ENCODE data around the gene FAM131C. TPM values are rescaled to one million over a fixed set of nuclear protein-coding genes. Genes with fewer than 3 reads are reported as not detected.

The FAM131C gene
- polyA plus RNA-seq, 3 donors, result not detected

GRCh38 chr1:16117936-16118335, 44.5 kb upstream of the FAM131C start:
- no peaks in the 10 kb centered on the region for H3K36me3 Mint-ChIP-seq
- peaks cover 0 to 5% (median 3%) of the 10 kb centered on the region in 3 donors for H3K27me3 Mint-ChIP-seq (ENCODE audit: low read depth in 3 of 3)
- H4K20me1 ChIP-seq (ENCODE audit: insufficient read depth, low read length), result no peaks in the 10 kb centered on the region
- no peak overlapping the region for H3K27ac ChIP-seq (ENCODE audit: low read depth in 1 of 2, low read length in 2 of 2)
- no peak overlapping the region for H3K9ac ChIP-seq (ENCODE audit: insufficient read depth, low read length, poor library complexity, severe bottlenecking)
- H3K27me3 ChIP-seq (ENCODE audit: control insufficient read depth in 2 of 2, insufficient read depth in 2 of 2, low read length in 2 of 2), result no peaks in the 10 kb centered on the region
- no peak overlapping the region for H3K27ac Mint-ChIP-seq
- no peak for DNase-seq
- intact Hi-C loops (cut with micrococcal nuclease), result no loop called here
- H3K4me1 ChIP-seq (ENCODE audit: control insufficient read depth in 1 of 2, insufficient read depth in 2 of 2, low read length in 2 of 2), result peaks cover 1 to 2% of the 10 kb centered on the region in 2 donors
- H3K4me1 Mint-ChIP-seq, result peaks cover 4% of the 10 kb centered on the region
- no peak for TF ChIP-seq CTCF (IDR thresholded peaks at IDR 0.05)
- no peaks in the 10 kb centered on the region for H3K36me3 ChIP-seq (replicated peaks in 1 of 2; ENCODE audit: control insufficient read depth in 1 of 2, insufficient read depth in 2 of 2, low read length in 2 of 2)
- H3K79me2 ChIP-seq (ENCODE audit: insufficient read depth, low read length), result no peaks in the 10 kb centered on the region
- H3K9me3 Mint-ChIP-seq, result no peaks in the 10 kb centered on the region
- WGBS (ENCODE audit: insufficient coverage), result 100% methylated on average over 2 of the region's 8 CpGs
- H3K4me3 ChIP-seq (replicated peaks in 1 of 3; ENCODE audit: low read depth in 2 of 3, low read length in 3 of 3), result no peak overlapping the region
- H3K4me3 Mint-ChIP-seq, result no peak overlapping the region
- H2AFZ ChIP-seq (ENCODE audit: insufficient read depth, low read depth, low read length, poor library complexity, severe bottlenecking), result no peak overlapping the region
- H3K4me2 ChIP-seq (replicated peaks; ENCODE audit: extremely low read depth, low read length, poor library complexity, severe bottlenecking), result no peak overlapping the region
- no peaks in the 10 kb centered on the region for H3K9me3 ChIP-seq (replicated peaks in 1 of 2; ENCODE audit: control insufficient read depth in 1 of 2, insufficient read depth in 1 of 2, low read length in 2 of 2)

GRCh38 chr1:16117369-16117768, 43.9 kb upstream of the FAM131C start:
- Mint-ChIP-seq H3K36me3 (no peaks in the 10 kb centered on the region), H3K27me3 (ENCODE audit: low read depth in 3 of 3) (peaks cover 0 to 5% (median 3%) of the 10 kb centered on the region in 3 donors), H3K27ac (no peak overlapping the region), H3K4me1 (no peaks in the 10 kb centered on the region), H3K9me3 (no peaks in the 10 kb centered on the region), H3K4me3 (no peak overlapping the region)
- Histone ChIP-seq H3K4me1 (ENCODE audit: control insufficient read depth in 1 of 2, insufficient read depth in 2 of 2, low read length in 2 of 2) (no peaks in the 10 kb centered on the region), H3K4me3 (replicated peaks in 1 of 3; ENCODE audit: low read depth in 2 of 3, low read length in 3 of 3) (no peak overlapping the region), H3K9me3 (replicated peaks in 1 of 2; ENCODE audit: control insufficient read depth in 1 of 2, insufficient read depth in 1 of 2, low read length in 2 of 2) (no peaks in the 10 kb centered on the region), H3K27ac (ENCODE audit: low read depth in 1 of 2, low read length in 2 of 2) (no peak overlapping the region), H3K27me3 (ENCODE audit: control insufficient read depth in 2 of 2, insufficient read depth in 2 of 2, low read length in 2 of 2) (no peaks in the 10 kb centered on the region), H4K20me1 (ENCODE audit: insufficient read depth, low read length) (no peaks in the 10 kb centered on the region), H2AFZ (ENCODE audit: insufficient read depth, low read depth, low read length, poor library complexity, severe bottlenecking) (no peak overlapping the region), H3K9ac (ENCODE audit: insufficient read depth, low read length, poor library complexity, severe bottlenecking) (no peak overlapping the region), H3K36me3 (replicated peaks in 1 of 2; ENCODE audit: control insufficient read depth in 1 of 2, insufficient read depth in 2 of 2, low read length in 2 of 2) (no peaks in the 10 kb centered on the region), H3K4me2 (replicated peaks; ENCODE audit: extremely low read depth, low read length, poor library complexity, severe bottlenecking) (no peak overlapping the region), H3K79me2 (ENCODE audit: insufficient read depth, low read length) (no peaks in the 10 kb centered on the region)
- DNase-seq, result no peak
- intact Hi-C loops (cut with micrococcal nuclease), result no loop called here
- no CpG with 5 or more reads among the region's 6 CpGs for WGBS (ENCODE audit: insufficient coverage)
- TF ChIP-seq CTCF (IDR thresholded peaks at IDR 0.05), result no peak

All from CD14-positive monocyte (primary cell).